Measurements from ENCODE around the gene TUG1. TPM values are rescaled to one million over a fixed set of nuclear protein-coding genes. Genes with fewer than 3 reads are reported as not detected.

TUG1 gene
- total RNA-seq, 2 donors from 2014 or later: 64.2 to 86.7 TPM

GRCh38 chr22:30933457-30933856 lies 35.6 kb upstream of the TUG1 start:
- H3K27me3 Mint-ChIP-seq (ENCODE audit: low read depth): no peaks in the 10 kb centered on the region
- peaks cover 11% of the 10 kb centered on the region for H3K4me1 Mint-ChIP-seq (ENCODE audit: low read depth)
- H3K4me3 Mint-ChIP-seq: no peak overlapping the region
- H3K9me3 Mint-ChIP-seq: no peaks in the 10 kb centered on the region
- peaks cover 4 to 29% of the 10 kb centered on the region in 2 donors for H3K36me3 Mint-ChIP-seq (ENCODE audit: insufficient read depth in 2 of 2)
- H3K27ac Mint-ChIP-seq: no peak overlapping the region
- ATAC-seq (replicated peaks in 1 of 2): no peak
- no peak for DNase-seq

DNA sequence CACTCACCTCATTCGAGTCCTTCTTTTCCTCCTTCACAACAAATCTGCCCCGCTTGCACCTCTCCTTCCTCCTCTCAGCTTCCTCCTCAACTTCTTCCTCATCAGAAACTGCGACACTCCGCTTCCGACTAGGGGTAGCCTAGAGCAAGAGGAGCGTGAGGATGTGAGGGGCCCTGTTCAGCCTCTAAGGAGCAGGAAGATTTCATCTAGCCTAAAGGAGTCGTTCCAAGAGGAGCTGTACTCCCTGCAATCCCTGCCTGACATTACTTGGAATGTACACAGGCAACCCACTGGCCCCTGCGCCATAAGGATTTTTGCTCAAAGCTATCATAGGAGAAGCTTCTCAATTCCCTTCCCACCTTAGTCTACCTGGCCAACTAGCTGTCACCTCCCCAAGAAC lies 35.0 kb upstream of the TUG1 start:
- Mint-ChIP-seq H3K27ac (peak overlapping the region; percentile 52), H3K9me3 (no peaks in the 10 kb centered on the region), H3K36me3 (ENCODE audit: insufficient read depth in 2 of 2) (peaks cover 4 to 33% of the 10 kb centered on the region in 2 donors), H3K4me3 (no peak overlapping the region), H3K27me3 (ENCODE audit: low read depth) (no peaks in the 10 kb centered on the region), H3K4me1 (ENCODE audit: low read depth) (peaks cover 11% of the 10 kb centered on the region)
- DNase-seq (no peak), ATAC-seq (replicated peaks in 1 of 2) (no peak)

GRCh38 chr22:30940685-30941362 lies 28.2 kb upstream of the TUG1 start:
- H3K27ac Mint-ChIP-seq: peak overlapping the region; percentile 67
- H3K4me1 Mint-ChIP-seq (ENCODE audit: low read depth): peaks cover 57% of the 10 kb centered on the region
- H3K9me3 Mint-ChIP-seq: no peaks in the 10 kb centered on the region
- H3K27me3 Mint-ChIP-seq (ENCODE audit: low read depth): no peaks in the 10 kb centered on the region
- peak overlapping the region; percentile 56 to 79 for H3K4me3 Mint-ChIP-seq
- peak; percentile 24 to 44 for DNase-seq
- peak; percentile 53 to 78 for ATAC-seq (replicated peaks in 1 of 2)
- H3K36me3 Mint-ChIP-seq (ENCODE audit: insufficient read depth in 2 of 2): peaks cover 9 to 39% of the 10 kb centered on the region in 2 donors

DNA sequence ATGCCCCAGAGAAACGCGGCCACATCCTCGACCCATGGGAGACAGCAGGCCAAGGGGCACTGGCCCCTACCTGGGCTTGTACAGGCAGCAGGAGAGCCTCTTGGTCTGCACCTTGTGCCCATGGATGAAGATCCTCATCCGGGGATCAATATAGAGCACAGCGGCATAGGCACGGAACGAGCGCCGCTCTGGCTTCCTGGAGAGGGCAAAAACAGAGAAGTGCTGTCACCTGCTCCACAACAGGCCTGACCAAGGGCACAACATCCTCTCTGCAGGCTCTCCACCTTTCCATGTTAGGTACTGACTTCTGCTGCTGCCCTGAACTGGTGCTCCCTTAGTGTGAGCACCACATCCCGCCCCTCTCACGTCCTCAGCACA lies 27.7 kb upstream of the TUG1 start:
- H3K27me3 Mint-ChIP-seq (ENCODE audit: low read depth): no peaks in the 10 kb centered on the region
- peaks cover 60% of the 10 kb centered on the region for H3K4me1 Mint-ChIP-seq (ENCODE audit: low read depth)
- ATAC-seq (replicated peaks in 1 of 2): peak; percentile 30 to 35
- peak overlapping the region; percentile 67 for H3K27ac Mint-ChIP-seq
- peak overlapping the region; percentile 56 to 79 for H3K4me3 Mint-ChIP-seq
- no peaks in the 10 kb centered on the region for H3K9me3 Mint-ChIP-seq
- H3K36me3 Mint-ChIP-seq (ENCODE audit: insufficient read depth in 2 of 2): peaks cover 9 to 42% of the 10 kb centered on the region in 2 donors
- no peak for DNase-seq

GRCh38 chr22:30943368-30943767 lies 25.7 kb upstream of the TUG1 start:
- Mint-ChIP-seq H3K27me3 (ENCODE audit: low read depth) (no peaks in the 10 kb centered on the region), H3K27ac (peak overlapping the region; percentile 11), H3K9me3 (no peaks in the 10 kb centered on the region), H3K36me3 (ENCODE audit: insufficient read depth in 2 of 2) (peaks cover 9 to 42% of the 10 kb centered on the region in 2 donors), H3K4me1 (ENCODE audit: low read depth) (peaks cover 54% of the 10 kb centered on the region), H3K4me3 (no peak overlapping the region)
- ATAC-seq (replicated peaks in 1 of 2): peak; percentile 39 to 43
- DNase-seq: peak; percentile 22 to 39

- H3K4me1 Mint-ChIP-seq (ENCODE audit: low read depth): peaks cover 53% of the 10 kb centered on the region
- H3K4me3 Mint-ChIP-seq: no peak overlapping the region
- no peak for DNase-seq
- H3K36me3 Mint-ChIP-seq (ENCODE audit: insufficient read depth in 2 of 2): peaks cover 10 to 38% of the 10 kb centered on the region in 2 donors
- H3K27me3 Mint-ChIP-seq (ENCODE audit: low read depth): no peaks in the 10 kb centered on the region
- no peak overlapping the region for H3K27ac Mint-ChIP-seq
- H3K9me3 Mint-ChIP-seq: no peaks in the 10 kb centered on the region
- no peak for ATAC-seq (replicated peaks in 1 of 2)
Measured at GRCh38 chr22:30944986-30945385, 24.1 kb upstream of the TUG1 start.

DNA sequence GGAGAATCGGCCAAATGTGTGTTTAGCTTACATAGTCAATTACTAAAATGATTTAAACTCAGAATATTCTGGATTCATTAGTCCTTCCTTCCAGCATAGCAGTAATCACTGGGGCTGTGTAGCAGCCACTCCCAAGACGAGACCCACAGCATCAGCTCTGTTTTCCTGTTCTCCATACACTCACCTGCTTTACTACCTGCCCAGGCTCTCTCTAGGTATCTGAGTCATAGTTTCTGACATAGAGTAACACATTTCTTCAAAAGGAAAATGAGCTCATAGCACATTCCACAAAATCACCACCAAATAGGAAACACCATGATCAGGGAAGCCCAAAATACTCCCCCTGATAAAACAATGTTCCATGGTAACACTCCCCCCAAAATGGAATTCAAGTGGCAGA lies 23.4 kb upstream of the TUG1 start:
- H3K27ac Mint-ChIP-seq: peak overlapping the region; percentile 13
- H3K36me3 Mint-ChIP-seq (ENCODE audit: insufficient read depth in 2 of 2): peaks cover 12 to 42% of the 10 kb centered on the region in 2 donors
- DNase-seq (no peak), ATAC-seq (replicated peaks in 1 of 2) (no peak)
- no peaks in the 10 kb centered on the region for H3K9me3 Mint-ChIP-seq
- no peaks in the 10 kb centered on the region for H3K27me3 Mint-ChIP-seq (ENCODE audit: low read depth)
- H3K4me3 Mint-ChIP-seq: no peak overlapping the region
- H3K4me1 Mint-ChIP-seq (ENCODE audit: low read depth): peaks cover 47% of the 10 kb centered on the region

- ATAC-seq (replicated peaks in 1 of 2): no peak
- Mint-ChIP-seq H3K36me3 (ENCODE audit: insufficient read depth in 2 of 2) (peaks cover 13 to 40% of the 10 kb centered on the region in 2 donors), H3K9me3 (no peaks in the 10 kb centered on the region), H3K27me3 (ENCODE audit: low read depth) (no peaks in the 10 kb centered on the region), H3K4me1 (ENCODE audit: low read depth) (peaks cover 40% of the 10 kb centered on the region), H3K27ac (no peak overlapping the region), H3K4me3 (no peak overlapping the region)
- DNase-seq: no peak
Measured at GRCh38 chr22:30946354-30946753, 22.7 kb upstream of the TUG1 start.

- no peaks in the 10 kb centered on the region for H3K27me3 Mint-ChIP-seq (ENCODE audit: low read depth)
- peaks cover 13 to 36% of the 10 kb centered on the region in 2 donors for H3K36me3 Mint-ChIP-seq (ENCODE audit: insufficient read depth in 2 of 2)
- H3K4me3 Mint-ChIP-seq: no peak overlapping the region
- H3K27ac Mint-ChIP-seq: no peak overlapping the region
- ATAC-seq (replicated peaks in 1 of 2) (no peak), DNase-seq (no peak)
- no peaks in the 10 kb centered on the region for H3K9me3 Mint-ChIP-seq
- H3K4me1 Mint-ChIP-seq (ENCODE audit: low read depth): peaks cover 33% of the 10 kb centered on the region
Measured at GRCh38 chr22:30947173-30947815, 21.8 kb upstream of the TUG1 start.

GRCh38 chr22:30947816-30948454 lies 21.1 kb upstream of the TUG1 start:
- DNase-seq (no peak), ATAC-seq (replicated peaks in 1 of 2) (peak; percentile 42 to 43)
- Mint-ChIP-seq H3K4me1 (ENCODE audit: low read depth) (peaks cover 39% of the 10 kb centered on the region), H3K27ac (no peak overlapping the region), H3K4me3 (no peak overlapping the region), H3K27me3 (ENCODE audit: low read depth) (no peaks in the 10 kb centered on the region), H3K9me3 (no peaks in the 10 kb centered on the region), H3K36me3 (ENCODE audit: insufficient read depth in 2 of 2) (peaks cover 13 to 36% of the 10 kb centered on the region in 2 donors)

- DNase-seq (no peak), ATAC-seq (replicated peaks in 1 of 2) (no peak)
- Mint-ChIP-seq H3K27me3 (ENCODE audit: low read depth) (no peaks in the 10 kb centered on the region), H3K36me3 (ENCODE audit: insufficient read depth in 2 of 2) (peaks cover 13 to 33% of the 10 kb centered on the region in 2 donors), H3K9me3 (no peaks in the 10 kb centered on the region), H3K4me3 (no peak overlapping the region), H3K27ac (no peak overlapping the region), H3K4me1 (ENCODE audit: low read depth) (peaks cover 36% of the 10 kb centered on the region)
Measured at GRCh38 chr22:30948930-30949342, 20.1 kb upstream of the TUG1 start.

DNA sequence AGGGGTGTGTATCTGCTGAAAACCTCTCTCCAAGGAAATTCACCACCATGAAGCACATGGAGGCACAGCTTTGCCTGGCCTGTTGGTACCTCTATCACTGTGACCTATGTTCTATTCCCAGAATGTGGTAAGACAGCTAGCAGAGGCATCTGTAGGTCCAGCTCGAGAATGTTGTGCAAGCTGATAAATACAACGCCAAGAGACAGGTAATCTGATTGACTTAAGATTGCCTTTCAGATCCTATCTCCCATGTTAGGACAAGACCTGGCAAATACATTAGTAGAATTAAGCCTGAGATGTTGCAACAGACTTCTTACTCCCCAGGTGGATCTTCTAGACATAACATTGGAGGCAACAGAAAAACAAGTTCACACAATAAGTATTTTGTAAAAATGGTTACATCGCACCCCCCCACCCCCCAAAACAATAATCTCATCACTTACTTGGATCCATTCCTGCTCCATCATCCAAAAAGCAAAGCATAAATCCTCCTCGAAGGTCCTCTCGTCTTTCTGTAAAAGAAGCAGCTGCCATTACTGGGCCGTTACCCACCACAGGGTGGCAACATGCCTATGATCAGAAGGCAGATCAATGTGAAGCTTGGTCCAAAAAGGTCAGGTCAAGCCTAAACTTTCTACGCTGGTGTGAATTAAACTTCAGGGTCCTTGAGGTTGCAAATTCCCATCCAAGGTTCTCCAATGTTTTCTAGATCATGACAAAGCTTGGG lies 19.0 kb upstream of the TUG1 start:
- no peak overlapping the region for H3K4me3 Mint-ChIP-seq
- no peak for DNase-seq
- H3K27me3 Mint-ChIP-seq (ENCODE audit: low read depth): no peaks in the 10 kb centered on the region
- H3K27ac Mint-ChIP-seq: no peak overlapping the region
- H3K4me1 Mint-ChIP-seq (ENCODE audit: low read depth): peaks cover 26% of the 10 kb centered on the region
- H3K36me3 Mint-ChIP-seq (ENCODE audit: insufficient read depth in 2 of 2): peaks cover 6 to 23% of the 10 kb centered on the region in 2 donors
- H3K9me3 Mint-ChIP-seq: no peaks in the 10 kb centered on the region
- ATAC-seq (replicated peaks in 1 of 2): no peak

GRCh38 chr22:30953206-30953605 lies 15.9 kb upstream of the TUG1 start:
- Mint-ChIP-seq H3K4me1 (ENCODE audit: low read depth) (peaks cover 42% of the 10 kb centered on the region), H3K27ac (no peak overlapping the region), H3K36me3 (ENCODE audit: insufficient read depth in 2 of 2) (peaks cover 4 to 19% of the 10 kb centered on the region in 2 donors), H3K27me3 (ENCODE audit: low read depth) (no peaks in the 10 kb centered on the region), H3K4me3 (no peak overlapping the region), H3K9me3 (no peaks in the 10 kb centered on the region)
- DNase-seq: no peak
- no peak for ATAC-seq (replicated peaks in 1 of 2)

All from activated T-cell treated with anti-CD3 and anti-CD28 coated beads, Interleukin-2, amount 50 U/mL, for 72 hours (primary cell).